Stimulated activated CD4-positive, alpha-beta T cell treated with anti-CD3 and anti-CD28 coated beads, Interleukin-1b, Interleukin-23, amount 100 ng/mL, for 1 hour (primary cell): ENCODE results near the gene PRSS21.

Experiments
- DNase-seq, 2 donors: peaks; one replicate each; pipeline ENCODE4 v3.0.0-alpha.2; 2020; ENCODE audit warnings: low read depth in 2 of 2

PRSS21 gene

GRCh38 chr16:2806286-2806685 is 10.8 kb upstream of the PRSS21 start:
- no peak for DNase-seq

DNA sequence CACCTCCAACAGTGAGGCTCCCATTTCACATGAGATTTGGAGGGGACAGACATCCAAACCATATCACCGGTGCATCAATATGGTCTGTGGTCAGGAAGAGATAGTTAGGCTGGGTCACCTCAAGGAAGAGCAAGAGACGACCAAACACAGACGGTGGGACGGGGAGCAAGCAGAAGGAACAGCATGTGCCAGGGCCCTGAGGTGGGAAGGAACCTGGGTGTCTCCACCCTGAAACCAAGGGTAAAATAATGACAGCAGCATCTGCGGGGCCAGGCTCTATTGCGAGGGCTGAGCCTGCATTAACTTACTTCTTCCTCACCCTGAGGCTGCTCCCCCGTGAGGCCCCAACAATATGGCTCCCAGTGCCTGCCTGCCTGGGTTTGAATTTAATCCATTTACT is 8.9 kb upstream of the PRSS21 start:
- DNase-seq = no peak

DNA sequence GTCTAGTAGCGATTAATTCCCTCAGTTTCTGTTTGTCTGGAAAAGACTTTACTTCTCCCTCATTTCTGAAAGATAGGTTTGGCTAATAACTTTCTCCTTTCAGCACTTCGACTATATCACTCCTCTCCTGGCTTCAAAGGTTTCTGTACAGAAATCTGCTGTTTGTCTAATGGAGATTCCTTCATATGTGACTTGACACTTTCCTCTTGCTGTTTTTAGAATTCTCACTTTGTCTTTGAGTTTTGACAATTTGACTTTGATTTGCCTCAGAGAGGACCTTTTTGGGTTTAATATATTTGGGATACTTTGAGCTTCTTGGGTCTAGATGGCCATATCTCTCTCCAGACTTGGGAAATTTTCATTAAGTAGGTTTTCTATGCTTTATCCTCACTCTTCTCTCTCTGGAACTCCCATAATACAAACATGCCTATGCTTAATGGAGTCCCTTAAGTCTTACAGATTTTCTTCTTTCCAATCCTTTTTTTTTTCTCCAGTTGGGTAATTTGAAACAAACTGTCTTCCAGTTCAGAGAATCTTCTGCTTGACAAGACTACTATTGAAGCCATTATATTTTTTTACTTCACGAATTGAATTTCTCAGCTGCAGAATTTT is 7.8 kb upstream of the PRSS21 start:
- no peak for DNase-seq

DNA sequence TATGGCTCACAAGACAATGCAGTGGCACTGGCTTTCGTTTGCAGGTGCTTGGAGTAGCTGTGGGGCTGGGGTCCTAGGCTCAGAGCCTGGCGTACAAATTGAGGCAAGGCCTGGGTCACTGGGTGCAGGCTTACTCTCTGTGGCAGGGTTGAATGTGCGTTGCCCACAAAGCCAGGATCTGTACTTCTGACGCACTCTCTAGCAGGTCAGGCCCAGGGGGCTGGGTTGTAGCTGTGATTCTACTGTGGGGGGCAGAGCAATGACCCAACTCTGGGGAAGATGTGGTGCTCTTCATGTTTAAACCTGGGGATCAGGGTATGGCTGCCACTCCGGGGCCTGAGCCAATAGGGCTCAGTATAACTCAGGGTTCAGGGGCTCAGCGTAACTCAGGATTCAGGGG is 6.4 kb upstream of the PRSS21 start:
- no peak for DNase-seq

DNA sequence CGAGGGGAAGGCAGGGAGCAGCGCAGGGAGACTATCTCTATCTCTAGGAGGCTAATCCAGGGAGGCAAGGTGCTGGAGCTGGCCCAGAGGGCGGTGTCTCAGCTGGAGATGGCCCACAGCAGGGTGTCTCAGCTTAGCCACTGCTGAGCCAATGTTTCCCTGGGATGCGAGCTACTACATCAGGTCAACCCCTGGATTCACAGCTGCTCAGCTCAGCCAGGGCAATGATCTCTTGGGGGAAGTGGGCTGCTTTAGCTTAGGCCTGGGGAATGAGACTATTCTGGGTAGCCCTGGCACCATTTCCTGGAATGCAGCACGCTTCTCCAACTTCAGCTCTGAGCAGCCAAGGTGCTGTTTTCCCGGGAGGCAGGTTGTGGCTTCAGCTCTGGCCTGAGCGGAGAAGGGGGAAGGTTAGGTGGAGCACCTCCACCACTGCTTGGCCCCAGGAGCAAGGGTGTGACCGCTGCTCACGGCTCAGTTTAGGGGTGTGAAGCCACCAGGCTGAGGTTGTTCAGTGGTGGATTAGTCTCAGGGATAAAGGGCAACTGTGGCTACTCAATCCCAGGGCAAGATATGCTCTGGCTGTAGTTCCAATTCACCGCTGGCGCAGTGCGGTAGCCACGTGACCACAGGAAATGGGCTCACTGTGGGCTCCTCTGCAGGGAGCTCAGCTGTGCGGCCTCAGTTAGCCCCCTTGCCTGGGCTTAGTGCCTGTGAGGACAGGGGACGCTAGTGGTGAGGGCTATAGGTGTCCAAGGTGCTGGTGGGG is 5.2 kb upstream of the PRSS21 start:
- DNase-seq = no peak

DNA sequence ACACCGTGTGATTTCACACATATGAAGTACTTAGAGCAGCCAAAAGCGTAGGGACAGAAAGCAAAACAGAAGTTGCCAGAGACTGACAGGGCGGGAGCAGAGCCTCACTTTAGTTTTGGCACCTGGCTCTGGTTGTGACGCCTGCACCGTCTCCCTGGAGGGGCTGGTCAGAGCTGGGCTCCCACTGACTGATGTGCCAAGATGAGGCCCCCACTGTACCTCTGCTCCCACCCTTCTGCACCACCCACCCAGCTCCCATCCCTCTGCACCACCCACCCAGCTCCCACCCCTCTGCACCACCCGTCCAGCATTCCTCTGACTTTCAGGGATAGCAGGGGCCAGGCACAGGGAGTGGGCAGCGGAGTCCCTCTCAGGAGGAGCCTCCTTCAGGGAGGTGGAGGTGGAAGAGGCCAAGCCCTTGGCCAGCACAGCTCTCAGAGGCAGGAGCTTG is 3.2 kb upstream of the PRSS21 start:
- DNase-seq = no peak

DNA sequence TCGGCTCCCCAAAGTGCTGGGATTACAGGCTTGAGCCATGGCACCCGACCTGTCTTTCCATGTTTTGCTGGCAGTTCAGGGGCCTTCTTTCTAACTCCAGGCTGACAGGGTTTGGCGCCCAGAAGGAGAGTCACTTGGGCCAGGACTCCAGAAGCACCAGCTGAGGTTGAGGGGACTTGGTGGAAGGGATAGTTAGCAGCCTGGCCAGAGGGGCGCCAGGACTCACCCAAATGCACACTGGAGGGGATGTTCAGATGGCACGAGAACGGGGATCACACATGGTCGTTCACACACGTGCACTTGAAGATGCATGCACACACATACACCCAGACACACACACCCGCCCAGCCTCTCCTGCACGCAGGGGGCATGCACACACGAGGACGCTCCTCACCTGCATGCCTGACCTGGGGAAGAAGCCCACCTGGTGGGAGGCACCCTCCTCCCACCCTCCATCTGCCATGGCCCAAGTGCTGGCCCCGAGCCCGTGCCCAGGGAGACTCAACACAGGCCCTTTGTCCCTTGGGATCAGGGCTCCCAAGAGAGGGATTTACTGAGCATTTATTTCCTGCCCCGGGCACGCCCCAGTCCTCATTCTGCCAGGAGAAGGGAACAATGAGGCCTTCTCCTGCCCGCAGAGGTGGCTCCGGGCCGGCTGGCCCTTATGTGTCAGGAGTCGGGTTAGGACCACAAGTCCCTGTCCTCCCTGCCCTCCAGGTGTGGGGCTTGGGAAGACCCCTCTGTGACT is 2.3 kb upstream of the PRSS21 start:
- no peak for DNase-seq

DNA sequence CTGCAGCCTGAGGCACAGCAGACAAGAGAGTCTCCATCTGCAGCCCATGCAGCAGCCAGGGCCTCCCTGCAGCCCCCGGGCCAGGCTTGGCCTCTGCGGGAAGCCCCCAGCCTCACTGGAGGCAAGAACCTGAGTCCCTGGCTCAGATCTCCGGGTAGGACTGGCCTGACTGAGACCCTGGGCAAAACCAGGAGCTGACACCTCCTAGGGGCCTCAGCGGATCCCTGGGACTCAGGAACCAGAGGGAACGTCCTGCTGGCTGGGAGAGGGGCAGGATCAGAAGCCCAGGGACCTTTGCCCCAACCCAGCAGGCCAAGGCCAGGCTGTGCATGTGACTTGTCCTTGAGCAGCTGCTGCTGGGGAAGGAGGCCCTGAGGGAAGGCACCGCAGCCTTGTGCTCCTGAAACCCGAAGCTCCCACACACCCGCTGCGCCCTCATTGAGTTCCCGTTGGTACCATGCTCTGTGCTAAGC is 1.7 kb upstream of the PRSS21 start:
- DNase-seq = no peak

DNA sequence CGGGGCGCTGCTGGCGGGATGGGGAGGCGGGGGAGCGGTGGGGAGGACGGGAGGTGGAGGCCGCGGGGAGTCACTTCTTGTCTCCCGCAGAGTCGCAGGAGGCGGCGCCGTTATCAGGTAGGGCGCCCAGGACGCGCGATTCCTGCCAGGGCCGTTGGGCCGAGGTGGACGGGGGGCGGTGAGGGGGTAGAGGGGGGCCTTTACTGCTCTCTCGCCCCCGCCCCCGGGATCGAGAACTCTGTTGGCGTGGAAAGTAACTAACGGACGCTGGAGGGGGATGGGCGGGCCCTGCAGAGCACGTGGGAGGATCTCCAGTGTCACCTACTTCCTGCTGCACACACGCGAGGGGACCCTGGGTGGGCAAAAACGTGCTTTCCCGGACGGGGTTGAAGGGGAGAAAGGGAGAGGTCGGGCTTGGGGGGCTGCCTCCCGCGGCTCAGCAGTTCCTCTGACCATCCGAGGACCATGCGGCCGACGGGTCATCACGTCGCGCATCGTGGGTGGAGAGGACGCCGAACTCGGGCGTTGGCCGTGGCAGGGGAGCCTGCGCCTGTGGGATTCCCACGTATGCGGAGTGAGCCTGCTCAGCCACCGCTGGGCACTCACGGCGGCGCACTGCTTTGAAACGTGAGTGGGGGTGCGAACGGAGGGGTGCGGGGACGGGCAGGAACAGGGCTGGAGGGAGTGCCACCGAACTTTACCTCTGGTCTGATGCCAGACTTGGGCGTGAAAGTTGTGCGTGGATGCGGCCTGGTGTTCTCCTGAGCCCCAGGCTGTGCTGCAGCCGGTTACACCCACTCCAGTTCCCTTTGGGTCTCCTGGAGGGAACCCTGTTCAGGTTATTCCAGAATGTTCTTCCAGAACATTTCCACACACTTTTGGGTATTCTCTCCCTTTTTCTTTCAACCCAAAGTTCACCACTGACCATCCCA is 569 bp downstream of the PRSS21 start:
- DNase-seq = no peak

GRCh38 chr16:2818272-2818876 is 1.3 kb downstream of the PRSS21 start:
- DNase-seq = no peak

DNA sequence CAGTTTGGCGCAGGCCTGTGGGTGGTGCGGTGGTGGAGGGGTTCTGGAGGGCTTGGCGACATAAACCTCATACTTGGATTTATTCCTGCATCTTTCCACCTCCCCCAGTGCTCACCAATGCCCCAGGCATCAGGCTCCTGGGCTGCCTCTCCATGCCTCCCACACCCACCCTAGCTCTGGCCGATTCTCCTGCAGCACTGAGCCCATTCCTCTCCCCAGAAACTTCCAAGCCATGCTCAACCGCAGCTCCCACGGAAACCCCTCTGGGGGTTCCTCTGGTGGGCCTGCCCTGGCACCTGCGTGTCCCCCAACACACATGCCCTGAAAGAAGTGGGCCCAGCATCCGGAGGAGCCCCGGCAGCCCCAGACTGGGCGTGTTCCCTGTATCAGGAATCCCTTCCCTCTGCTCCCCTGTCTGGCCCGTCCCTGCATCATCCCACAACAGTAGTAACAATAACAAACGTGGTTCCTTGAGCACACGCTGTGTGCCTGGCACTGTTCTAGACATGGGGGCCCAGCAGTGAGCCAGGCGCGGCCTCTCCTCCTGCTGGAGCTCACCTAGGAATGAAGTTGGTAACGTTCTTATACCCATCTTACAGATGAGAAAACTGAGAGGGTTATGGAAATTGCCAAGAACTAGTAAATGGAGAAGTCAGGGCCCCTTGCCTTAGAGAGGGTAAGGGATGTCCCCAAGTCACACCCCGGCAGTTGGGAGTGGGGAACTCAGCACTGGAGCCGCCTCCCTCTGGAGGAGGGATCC is 2.3 kb downstream of the PRSS21 start:
- no peak for DNase-seq

- no peak for DNase-seq
Observed at GRCh38 chr16:2819939-2820835, 3.1 kb downstream of the PRSS21 start.

GRCh38 chr16:2820836-2821486 is 3.9 kb downstream of the PRSS21 start:
- DNase-seq = no peak

DNA sequence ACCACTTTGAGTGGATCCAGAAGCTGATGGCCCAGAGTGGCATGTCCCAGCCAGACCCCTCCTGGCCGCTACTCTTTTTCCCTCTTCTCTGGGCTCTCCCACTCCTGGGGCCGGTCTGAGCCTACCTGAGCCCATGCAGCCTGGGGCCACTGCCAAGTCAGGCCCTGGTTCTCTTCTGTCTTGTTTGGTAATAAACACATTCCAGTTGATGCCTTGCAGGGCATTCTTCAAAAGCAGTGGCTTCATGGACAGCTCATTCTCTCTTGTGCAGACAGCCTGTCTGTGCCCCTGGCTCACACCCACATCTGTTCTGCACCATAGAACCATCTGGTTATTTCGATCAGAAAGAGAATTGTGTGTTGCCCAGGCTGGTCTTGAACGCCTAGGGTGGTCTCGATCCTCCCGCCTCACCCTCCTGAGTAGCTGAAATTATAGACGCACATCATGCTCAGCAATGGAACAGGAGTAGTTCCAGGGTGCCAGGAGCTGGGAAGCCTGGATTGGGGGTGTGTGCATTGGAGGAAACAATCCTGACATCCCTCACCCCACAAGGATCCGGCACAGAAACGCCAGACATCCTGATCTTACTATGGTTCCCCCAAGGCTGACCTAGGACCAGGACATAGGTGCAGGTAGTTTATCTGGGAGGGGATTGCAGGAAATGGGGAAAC is 4.6 kb downstream of the PRSS21 start:
- no peak for DNase-seq

DNA sequence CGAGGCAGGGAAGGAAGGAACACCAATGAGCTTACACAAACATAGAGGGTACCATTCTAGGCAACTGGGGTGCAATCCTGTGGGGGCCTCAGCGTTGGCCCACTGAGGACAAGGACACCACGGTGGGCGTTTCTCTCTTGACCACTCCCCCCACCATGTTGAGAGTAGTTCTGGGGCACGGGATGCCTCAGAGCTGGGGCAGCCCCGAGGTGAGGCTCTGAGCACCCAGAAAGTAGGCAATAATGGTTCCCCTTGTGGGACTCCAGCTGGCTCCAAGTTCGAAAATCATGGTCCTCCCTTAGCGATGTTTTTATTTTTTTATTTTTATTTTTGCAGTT is 5.1 kb downstream of the PRSS21 start:
- no peak for DNase-seq

- DNase-seq = no peak
Observed at GRCh38 chr16:2822496-2822895, 5.5 kb downstream of the PRSS21 start.

DNA sequence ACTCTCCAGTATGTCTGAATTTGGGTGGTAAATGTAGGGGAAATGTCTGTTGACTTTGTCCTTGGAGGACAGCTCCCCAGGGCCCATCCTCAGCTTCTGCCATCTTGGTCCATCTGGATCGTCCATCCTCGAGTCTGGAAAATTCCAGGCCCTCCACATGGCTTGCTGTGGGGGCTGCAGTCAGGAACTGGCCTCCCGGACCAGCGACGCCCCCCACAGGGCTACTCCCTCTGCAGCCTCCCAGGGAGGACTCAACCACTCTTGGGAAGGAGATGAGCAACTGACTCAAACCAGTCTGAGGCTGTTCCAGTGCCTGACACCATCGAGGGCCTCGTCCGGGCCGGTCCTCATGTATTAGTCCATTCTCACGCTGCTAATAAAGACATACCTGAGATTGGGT is 7.6 kb downstream of the PRSS21 start:
- DNase-seq = no peak

- DNase-seq = no peak
Observed at GRCh38 chr16:2825049-2825742, 8.2 kb downstream of the PRSS21 start.
